GM19467 (cell line): ENCODE measurements around the gene PLSCR1.

Source experiments
- ATAC-seq: cut with Tn5 transposase; IDR thresholded peaks from one replicate; pipeline ENCODE4 v1.9.1; 2021; ENCODE audit warnings: mild to moderate bottlenecking, moderate library complexity; ENCODE audit not compliant: unreplicated experiment

PLSCR1 gene, protein sequence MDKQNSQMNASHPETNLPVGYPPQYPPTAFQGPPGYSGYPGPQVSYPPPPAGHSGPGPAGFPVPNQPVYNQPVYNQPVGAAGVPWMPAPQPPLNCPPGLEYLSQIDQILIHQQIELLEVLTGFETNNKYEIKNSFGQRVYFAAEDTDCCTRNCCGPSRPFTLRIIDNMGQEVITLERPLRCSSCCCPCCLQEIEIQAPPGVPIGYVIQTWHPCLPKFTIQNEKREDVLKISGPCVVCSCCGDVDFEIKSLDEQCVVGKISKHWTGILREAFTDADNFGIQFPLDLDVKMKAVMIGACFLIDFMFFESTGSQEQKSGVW

DNA sequence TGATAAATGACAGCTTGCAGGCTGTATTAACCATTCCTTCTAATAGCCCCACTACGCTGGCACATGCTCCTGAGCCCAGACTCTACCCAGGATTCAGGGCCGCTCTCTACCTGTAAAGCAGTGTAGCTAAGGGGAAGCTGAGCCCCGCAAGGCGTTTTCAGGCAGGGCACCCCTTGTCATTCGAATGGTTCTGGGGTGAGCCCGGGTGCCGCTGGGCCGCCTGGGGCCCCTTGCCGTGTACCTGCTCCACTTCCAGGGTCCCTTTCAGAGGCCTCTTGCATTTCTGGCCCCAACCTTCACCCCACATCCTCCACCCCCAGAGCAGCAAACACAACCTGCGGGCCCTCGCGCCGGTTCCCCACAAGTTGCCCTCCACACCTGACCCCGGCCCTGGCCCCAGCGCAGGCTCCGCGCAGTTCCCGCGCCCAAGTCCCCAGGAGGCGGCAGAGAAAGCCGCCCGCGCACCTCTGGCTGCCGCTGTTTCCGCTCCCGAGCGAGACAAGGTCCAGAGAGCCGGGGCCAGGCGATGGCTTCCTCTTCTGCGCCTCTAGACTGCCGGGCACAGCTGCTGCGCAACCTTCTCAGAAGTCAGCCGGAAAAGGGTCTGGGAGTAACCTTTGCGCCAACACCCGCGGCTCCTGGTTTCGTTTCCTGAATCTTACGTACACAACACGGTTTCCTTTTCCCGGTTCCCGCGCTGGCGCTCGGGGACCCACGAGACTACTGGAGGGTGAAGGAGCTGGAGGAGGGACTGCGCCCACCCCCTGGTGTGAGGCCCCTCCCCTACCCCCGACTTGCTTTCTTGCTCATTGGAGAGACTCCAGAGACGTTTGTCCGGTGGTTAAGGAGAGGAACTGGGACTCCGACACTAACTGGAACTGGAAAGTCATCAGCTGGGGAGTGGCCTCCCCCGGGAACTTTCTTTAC is at the start of gene PLSCR1:
TSS of gene PLSCR1 (minus strand) at position 606 of the 927 bp plus-strand sequence. CDS start 8,055 bp downstream, outside the sequence.
- ATAC-seq = peak; percentile 90

DNA sequence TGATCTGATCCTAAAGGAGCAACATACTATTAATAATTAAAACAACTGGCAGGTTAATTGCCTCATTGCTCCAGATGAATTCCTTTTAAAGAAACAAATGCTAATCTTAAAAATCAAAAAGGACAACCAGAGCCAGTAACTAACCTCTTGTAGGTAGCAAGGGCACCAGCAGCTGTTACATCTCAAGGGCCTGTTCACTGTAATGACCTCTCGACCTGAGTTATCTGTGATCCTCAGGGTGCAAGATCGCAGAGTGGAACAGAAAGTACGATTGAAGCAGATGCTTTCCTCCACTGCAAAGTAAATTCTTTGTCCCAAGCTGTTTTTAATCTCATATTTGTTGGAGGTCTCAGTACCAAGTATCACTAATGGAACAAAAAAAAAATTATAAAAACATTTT is 49.4 kb upstream of the PLSCR1 start:
- ATAC-seq = no peak

DNA sequence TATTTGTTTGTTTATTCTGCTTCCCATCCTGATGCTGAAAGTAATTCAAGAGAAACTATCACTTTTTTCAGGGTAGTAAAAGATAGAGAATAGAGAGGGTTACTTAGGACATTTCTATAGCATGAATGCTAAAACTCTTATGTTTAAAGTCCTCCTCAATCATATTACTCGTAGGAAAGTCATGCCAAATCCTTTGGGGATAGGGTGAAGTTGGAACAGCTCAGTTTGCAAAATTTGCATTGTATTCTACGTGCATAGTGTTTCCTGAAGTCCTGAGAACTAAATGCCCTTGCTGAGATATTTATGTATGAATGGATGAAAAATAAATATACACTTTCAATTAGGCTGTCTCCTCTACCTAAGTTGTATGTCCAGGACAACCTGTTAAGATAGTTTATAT is 46.1 kb upstream of the PLSCR1 start:
- ATAC-seq = no peak

DNA sequence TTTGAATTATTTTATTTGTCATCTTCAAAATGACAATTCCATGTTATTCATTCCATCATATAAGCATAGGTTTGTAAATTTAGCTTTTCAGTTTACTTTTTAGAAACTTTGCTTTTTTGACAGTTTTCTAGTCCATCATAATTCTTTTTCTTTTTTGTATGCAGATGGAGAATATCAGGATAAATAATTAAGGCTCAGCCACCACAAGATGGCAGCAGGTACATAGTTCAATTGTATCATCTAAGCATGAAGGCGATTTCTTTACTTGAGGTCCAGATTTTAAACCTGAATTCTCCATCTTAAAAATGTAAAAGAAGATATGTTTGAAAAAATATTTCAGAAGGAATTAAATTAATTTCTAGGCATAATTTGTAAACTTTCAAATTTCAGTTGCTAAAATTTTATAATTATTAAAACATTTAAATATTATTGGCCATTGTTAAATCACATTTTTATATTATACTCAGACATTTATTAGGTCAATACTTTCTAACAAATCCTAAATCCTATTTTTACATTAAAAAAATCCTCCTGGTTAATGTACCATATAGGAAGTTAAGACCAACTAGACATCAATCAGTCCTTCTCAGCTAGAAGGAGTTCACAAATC is 45.6 kb upstream of the PLSCR1 start:
- no peak for ATAC-seq

DNA sequence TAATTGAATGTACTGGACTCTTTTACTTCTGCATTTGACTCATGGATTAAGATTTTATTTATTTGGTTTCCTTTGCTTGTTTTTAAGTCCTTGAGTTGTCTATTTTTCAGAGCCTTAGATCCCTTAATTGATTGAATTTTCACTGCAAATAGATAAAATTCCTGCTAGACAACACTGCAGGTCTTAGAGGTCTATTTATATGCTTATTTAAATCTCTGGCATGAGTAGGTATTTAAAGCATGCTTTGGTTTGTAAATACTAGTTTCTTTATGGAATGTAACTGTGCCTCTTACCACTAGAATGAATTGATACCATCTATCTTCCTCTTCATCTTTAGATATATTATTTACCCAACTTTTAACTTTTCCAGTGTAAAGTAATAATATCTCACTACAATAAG is 40.7 kb upstream of the PLSCR1 start:
- no peak for ATAC-seq

DNA sequence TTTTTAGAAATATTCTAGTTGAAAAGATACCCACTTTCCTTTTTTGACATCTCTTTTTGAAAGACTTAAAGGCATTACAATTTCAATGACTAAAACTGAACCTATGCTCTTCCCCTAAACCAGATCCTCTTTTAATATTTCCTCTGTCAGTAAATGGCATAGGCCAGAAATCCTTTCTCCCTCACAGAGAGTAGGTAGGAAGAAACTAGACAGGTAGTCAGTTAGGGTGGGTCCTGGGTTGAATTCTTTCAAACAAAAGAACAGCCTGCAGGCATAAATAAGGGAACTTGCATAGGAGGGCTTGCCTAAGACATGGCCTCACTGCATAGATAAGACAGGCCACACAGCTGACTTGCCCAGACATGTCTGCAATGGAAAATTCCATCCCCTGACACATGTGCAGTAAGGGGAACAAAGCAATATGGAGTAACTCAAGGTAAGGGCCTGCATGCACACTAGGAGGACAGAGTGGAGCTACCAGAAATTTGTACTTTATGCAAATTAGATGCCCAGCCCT is 37.6 kb upstream of the PLSCR1 start:
- no peak for ATAC-seq

DNA sequence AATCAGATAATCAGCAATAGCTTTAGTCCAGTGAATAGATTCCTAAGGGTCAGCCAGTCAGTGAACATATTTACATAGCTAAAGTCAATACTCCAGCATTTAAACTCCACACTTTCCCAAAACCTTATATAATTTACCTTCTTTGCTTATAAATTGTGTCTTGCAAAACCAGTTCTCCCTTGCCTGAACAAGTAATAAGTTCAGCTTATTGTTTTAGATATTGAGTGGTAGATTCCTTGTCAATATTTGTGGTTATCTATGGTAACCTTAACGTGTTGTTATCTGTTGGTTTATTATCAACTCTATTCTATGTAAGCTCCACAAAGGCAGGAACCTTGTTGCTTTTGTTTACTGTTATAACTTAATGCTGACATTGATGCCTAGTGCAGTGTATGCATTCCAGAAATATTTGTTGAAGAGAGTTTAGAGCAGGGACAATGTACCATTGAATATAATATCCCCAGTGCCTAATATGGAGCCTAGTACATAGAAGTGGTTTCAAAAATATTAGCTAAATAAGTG is 36.7 kb upstream of the PLSCR1 start:
- ATAC-seq = no peak

DNA sequence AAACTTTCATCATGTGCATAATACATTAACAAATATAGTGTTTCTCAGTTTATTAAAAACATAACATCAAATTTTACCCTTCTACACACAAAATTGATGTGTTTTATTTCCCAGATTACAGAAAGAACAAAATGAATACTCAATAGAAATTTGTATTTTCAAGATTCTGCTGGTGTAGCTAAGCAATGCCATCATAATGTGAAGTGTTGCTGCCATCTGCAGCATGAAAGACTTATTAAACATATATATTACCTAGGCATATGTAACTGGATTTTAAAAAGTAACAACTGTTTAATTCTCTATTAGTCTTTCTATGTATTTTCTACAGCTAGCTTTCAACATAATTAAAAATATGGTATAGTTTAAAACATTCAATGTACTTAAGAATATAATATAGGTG is 33.3 kb upstream of the PLSCR1 start:
- ATAC-seq = no peak

DNA sequence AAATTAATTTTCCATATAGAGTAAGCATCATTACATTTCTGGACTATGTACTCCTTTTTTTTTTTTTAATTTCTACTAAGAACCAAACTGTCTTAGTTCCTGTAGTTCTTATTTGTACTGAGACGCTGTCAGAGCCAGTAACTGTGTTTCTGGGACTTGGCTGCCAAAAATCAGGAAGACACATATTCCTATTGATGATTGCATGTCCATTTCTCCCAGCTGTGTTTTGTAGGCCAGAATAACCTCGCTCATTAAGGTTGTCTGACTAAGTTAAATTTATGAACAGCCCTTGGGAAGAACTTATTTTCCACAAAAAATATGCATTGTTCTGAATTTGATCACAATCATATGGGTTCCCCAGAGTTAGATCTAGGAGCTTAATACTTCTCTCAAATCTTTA is 31.2 kb upstream of the PLSCR1 start:
- no peak for ATAC-seq

DNA sequence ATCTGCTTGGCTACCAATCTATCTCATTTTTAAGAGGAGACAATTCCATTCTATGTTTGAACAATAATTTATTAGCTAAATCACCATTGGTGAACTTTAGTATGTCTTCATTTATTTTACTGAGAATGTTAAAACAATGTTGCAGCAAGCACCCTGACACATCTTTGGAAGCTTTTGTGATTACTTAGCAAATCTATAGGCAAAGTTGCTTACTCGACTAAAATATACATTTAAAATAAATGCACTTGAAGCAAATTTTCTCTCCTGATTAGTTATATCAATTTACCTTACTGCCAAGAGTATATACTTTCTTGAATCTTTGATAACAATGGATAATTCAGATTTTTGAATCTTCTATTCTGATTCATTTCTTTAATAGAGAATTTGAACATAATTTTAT is 29.8 kb upstream of the PLSCR1 start:
- no peak for ATAC-seq

DNA sequence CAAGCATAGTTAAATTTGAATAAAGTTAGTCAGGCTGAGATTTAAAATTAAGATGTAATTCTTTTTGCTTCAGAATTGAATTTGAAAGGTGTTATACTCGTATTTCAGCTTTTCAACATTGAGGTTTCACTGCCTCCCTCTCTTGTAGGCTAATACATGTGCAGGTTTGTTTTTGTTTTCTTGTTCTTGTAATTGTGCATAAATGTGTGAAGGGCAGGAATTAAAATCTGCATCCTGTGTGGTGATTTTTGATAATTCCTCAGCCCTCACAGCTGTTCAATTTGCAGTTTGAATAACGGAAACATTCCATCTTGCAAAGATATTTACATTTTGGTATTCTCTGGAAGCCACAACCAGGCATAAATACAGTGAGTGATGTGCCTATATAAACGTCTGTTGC is 24.9 kb upstream of the PLSCR1 start:
- no peak for ATAC-seq

DNA sequence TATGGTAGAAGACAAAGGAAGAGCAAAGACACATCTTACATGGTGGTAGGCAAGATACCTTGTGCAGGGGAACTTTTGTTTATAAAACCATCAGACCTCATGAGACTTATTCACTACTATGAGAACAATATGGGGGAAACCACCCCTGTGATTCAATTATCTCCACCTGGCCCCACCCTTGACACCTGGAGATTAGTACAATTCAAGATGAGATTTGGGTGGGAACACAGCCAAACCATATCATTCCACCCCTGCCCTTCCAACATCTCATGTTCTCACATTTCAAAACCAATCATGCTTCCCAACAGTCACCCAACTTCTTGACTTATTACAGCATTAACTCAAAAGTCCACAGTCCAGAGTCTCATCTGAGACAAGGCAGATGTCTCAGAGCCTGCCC is 21.7 kb upstream of the PLSCR1 start:
- ATAC-seq = no peak

DNA sequence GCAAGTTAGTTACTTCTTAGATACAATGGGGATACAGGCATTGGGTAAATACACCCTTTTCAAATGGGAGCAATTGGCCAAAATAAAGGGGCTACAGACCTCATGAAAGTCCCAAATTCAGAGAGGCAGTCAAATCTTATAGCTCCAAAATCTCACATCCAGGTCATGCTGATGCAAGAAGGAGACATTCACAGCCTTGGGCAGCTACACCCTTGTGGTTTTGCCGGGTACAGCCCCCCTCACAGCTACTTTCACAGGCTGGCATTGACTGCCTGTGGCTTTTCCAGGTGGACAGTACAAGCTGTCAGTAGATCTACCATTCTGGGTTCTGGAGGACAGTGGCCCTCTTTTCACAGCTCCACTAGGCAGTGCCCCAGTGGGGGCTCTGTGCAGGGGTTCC is 17.5 kb upstream of the PLSCR1 start:
- ATAC-seq = no peak

DNA sequence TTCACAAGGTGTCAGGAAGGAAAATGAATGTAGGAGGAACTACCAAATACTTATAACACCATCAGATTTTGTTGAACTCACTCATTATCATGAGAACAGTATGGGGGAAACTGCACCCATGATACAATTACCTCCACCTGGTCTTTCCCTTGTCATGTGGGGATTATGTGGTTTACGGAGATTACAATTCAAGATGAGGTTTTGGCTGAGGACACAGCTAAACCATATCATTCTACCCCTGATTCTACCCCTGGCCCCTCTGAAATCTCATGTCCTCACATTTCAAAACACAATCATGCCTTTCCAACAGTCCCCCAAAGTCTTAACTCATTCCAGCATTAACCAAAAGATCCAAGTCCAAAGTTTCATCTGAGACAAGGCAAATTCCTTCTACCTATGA is 17.1 kb upstream of the PLSCR1 start:
- no peak for ATAC-seq

DNA sequence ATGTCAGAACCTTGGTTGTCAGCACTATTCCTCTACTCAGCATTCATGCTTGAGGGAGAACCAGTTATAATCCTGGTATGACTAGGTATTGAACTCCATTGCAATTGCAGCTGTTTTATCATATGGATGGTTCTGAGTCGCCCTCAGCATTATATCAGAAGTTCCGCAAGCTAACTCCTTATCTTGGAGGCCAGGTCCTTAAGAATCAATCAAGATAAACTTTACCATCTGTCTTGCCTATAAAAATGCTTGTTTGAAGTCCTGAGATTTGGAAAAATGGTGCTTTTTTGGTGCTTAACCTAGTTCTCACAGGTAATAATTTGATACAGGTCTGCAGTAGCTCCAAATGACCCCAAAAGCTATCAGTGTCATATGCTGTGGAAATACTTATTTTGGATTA is 16.3 kb upstream of the PLSCR1 start:
- no peak for ATAC-seq

DNA sequence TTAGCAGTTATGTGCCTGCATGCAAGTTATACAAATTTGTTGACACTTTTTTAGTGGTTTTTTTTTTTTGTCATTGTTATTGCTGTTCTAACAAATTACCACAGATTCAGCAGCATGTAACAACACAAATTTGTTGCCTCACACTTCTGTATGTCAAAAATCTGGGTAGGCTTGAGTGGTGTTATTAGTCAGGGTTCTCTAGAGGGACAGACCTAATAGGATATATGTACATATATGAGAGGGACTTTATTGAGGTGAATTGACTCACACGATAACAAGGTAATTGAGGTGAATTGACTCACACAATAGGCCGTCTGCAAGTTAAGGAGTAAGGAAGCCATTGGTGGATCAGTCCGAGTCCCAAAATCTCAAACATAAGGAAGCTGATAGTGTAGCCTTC is 15.0 kb upstream of the PLSCR1 start:
- ATAC-seq = no peak

DNA sequence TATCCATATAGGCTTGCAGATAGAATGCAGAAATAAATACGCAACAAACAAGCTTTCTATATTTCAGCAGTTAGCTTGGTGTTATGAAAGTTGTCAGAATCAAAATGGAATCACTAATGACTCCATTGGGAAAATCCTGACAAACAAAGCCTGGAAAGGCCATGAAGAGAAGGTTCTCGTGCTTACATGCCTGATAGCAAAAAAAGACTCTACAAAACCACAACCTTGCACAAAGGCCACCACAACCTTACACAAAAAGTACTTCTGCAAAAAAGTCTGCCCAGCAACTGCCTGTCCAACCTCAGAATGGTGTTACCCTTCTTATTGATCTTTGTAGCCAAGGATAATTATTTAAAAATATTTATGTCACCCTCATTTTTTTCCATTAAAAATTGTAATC is 14.4 kb upstream of the PLSCR1 start:
- ATAC-seq = no peak

DNA sequence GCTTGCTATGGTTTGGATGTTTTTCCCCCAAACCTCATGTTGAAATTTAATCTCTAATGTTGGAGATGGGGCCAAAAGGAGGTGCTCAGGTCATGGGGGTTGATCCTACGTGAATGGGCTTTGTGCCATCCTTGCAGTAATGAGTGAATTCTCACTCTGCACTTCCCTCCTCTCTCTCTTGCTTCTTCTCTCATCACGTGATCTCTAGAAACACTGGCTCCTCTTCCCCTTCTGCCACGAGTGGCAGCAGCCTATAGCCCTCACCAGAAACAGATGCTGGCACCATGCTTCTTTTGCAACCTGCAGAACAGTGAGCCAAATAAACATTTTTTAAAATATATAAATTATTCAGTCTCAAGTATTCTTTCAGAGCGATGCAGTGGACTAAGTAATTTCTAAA is 13.3 kb upstream of the PLSCR1 start:
- ATAC-seq = no peak

DNA sequence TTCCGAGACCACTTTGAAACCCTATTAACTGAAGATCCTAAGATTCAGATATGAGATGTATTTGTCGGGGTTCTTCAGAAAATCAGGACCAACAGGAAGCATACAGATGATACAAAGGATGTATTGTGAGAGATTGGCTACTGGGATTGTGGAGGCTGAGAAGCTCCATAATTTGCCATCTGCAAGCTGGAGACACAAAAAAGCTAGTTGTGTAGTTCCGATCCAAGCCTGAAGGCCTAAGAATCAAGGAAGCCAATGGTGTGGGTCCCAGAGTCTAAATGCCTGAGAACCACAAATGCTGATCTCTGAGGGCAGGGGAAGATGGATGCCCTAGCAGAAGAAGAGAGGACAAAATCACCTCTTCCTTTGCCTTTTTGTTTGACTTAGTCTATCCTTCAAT is 10.9 kb upstream of the PLSCR1 start:
- ATAC-seq = no peak

DNA sequence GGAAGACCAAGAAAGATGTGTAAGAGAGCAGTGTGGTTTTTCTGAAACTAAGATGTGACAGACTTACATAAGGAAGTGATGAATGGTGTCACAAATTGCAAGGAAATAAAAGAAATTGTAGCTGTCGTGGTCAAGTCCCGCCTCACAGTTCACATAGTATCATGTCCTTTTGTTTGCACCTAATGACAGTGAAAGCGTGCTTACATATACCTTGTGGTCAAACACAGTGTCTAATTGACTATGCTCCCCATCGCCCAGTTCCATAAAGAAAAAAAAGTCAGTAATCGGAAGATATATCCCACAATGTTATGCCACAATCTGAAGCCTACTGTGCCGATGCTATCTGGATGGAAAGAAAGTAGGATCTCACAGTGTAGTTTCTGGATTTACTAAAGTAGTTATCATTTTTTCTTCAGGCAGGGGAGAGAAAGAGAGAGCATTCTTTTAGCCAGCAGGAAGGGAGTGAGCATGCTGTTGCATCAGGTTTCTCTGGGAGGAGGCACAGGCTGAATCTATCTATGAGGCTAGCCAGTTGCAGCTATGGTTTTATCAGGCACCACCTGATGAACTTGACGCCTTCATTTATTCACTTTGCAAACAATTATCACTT is 9.8 kb upstream of the PLSCR1 start:
- no peak for ATAC-seq
